Endodermal cell (in vitro differentiated cells): ENCODE results near the gene OLFML3. TPM values are rescaled to one million over a fixed set of nuclear protein-coding genes. Genes with fewer than 3 reads are reported as not detected.

Experiments
- DNase-seq: peaks from one replicate; pipeline ENCODE4 v3.0.0-alpha.2; 2017
- H3K27ac ChIP-seq: 2 replicates; pipeline ENCODE4 v1.5.1; 2013; ENCODE audit warnings: mild to moderate bottlenecking, low read depth, low read length, moderate library complexity
- H3K27me3 ChIP-seq: 2 replicates; pipeline ENCODE4 v1.6.1; 2013; ENCODE audit warnings: mild to moderate bottlenecking, low read length, moderate library complexity; ENCODE audit not compliant: insufficient read depth, control insufficient read depth, poor library complexity, severe bottlenecking
- H3K36me3 ChIP-seq: 2 replicates; pipeline ENCODE4 v1.7.0; 2013; ENCODE audit warnings: mild to moderate bottlenecking, low read length, moderate library complexity; ENCODE audit not compliant: control insufficient read depth, insufficient read depth
- H3K4me1 ChIP-seq: one replicate; pipeline ENCODE4 v1.7.0; 2013; ENCODE audit warnings: low read length; ENCODE audit not compliant: control insufficient read depth, insufficient read depth
- H3K4me3 ChIP-seq: 2 replicates; pipeline ENCODE4 v1.5.1; 2013; ENCODE audit warnings: mild to moderate bottlenecking, low read length, moderate library complexity
- H3K9ac ChIP-seq: 2 replicates; pipeline ENCODE4 v1.6.1; 2013; ENCODE audit warnings: mild to moderate bottlenecking, low read length, moderate library complexity; ENCODE audit not compliant: poor library complexity, severe bottlenecking; ENCODE audit errors: extremely low read depth
- H3K9me3 ChIP-seq: 2 replicates; pipeline ENCODE4 v1.6.1; 2013; ENCODE audit warnings: mild to moderate bottlenecking, low read length, moderate library complexity; ENCODE audit not compliant: control insufficient read depth
- H3K27ac Mint-ChIP-seq: 2 replicates; pipeline ENCODE4 v1.8.0; 2020; ENCODE audit warnings: mixed read lengths
- H3K27me3 Mint-ChIP-seq: 2 replicates; pipeline ENCODE4 v1.8.0; 2021; ENCODE audit warnings: mild to moderate bottlenecking, mixed read lengths; ENCODE audit not compliant: insufficient read depth
- H3K36me3 Mint-ChIP-seq: 2 replicates; pipeline ENCODE4 v1.8.0; 2020; ENCODE audit warnings: low read depth, mixed read lengths
- H3K4me1 Mint-ChIP-seq: 2 replicates; pipeline ENCODE4 v1.8.0; 2020; ENCODE audit warnings: mixed read lengths
- H3K4me3 Mint-ChIP-seq: 2 replicates; pipeline ENCODE4 v1.8.0; 2020; ENCODE audit warnings: mild to moderate bottlenecking, moderate library complexity, mixed read lengths
- H3K9me3 Mint-ChIP-seq: 2 replicates; pipeline ENCODE4 v1.8.0; 2020; ENCODE audit warnings: mild to moderate bottlenecking, mixed read lengths
- WGBS, 2 experiments: methylation state at CpG; one replicate each; pipeline versions ENCODE4 v1.1.5 to v1.1.7; 2013; ENCODE audit warnings: missing lambda C conversion rate in 2 of 2, mixed read lengths in 1 of 2; ENCODE audit not compliant: insufficient coverage in 1 of 2, insufficient read length in 1 of 2; 5-methylcytosine and 5-hydroxymethylcytosine counted together
- total RNA-seq, 2 donors: library from RNA; stranded (reverse); fragmentation: NEBNext Ultra II Directional in 1 of 2; extraction: Animal tissue kit (Norgen Biotek cat#: 25700) in 1 of 2; gene quantifications; 2 replicates in 1 of 2; 3 replicates in 1 of 2; pipeline ENCODE4 v1.2.1, GENCODE V29; 2021
- TF ChIP-seq, protein P1 (sequence below): fragments of 200-600 bp; sonication (generic); conservative IDR thresholded peaks from 2 replicates; pipeline ENCODE4 v1.5.0; 2021; ENCODE audit warnings: antibody characterized with exemption, mild to moderate bottlenecking

Gene OLFML3
- total RNA-seq, 2 donors from 2014 or later: 4.3 to 14.8 TPM

DNA sequence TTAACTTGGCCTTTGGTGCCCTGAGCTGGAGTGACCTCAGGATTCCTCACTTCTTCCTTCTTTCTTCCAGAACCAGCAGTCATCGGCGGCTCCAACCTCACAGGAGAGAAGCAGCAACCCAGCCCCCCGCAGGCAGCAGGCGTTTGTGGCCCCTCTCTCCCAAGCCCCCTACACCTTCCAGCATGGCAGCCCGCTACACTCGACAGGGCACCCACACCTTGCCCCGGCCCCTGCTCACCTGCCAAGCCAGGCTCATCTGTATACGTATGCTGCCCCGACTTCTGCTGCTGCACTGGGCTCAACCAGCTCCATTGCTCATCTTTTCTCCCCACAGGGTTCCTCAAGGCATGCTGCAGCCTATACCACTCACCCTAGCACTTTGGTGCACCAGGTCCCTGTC is 6.3 kb upstream of the OLFML3 start:
- H3K9me3 ChIP-seq: no peaks in the 10 kb centered on the region
- no peak for DNase-seq
- Mint-ChIP-seq H3K27ac (no peak overlapping the region), H3K27me3 (no peaks in the 10 kb centered on the region), H3K4me3 (no peak overlapping the region), H3K36me3 (peaks cover 54% of the 10 kb centered on the region), H3K4me1 (peaks cover 7% of the 10 kb centered on the region), H3K9me3 (no peaks in the 10 kb centered on the region)
- H3K4me3 ChIP-seq: no peak overlapping the region
- no peak overlapping the region for H3K9ac ChIP-seq
- 86 to 92% methylated on average over 5 to 9 of the region's 9 CpGs for WGBS, 2 experiments
- TF ChIP-seq, protein P1, sequence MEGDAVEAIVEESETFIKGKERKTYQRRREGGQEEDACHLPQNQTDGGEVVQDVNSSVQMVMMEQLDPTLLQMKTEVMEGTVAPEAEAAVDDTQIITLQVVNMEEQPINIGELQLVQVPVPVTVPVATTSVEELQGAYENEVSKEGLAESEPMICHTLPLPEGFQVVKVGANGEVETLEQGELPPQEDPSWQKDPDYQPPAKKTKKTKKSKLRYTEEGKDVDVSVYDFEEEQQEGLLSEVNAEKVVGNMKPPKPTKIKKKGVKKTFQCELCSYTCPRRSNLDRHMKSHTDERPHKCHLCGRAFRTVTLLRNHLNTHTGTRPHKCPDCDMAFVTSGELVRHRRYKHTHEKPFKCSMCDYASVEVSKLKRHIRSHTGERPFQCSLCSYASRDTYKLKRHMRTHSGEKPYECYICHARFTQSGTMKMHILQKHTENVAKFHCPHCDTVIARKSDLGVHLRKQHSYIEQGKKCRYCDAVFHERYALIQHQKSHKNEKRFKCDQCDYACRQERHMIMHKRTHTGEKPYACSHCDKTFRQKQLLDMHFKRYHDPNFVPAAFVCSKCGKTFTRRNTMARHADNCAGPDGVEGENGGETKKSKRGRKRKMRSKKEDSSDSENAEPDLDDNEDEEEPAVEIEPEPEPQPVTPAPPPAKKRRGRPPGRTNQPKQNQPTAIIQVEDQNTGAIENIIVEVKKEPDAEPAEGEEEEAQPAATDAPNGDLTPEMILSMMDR: no peak
- H3K36me3 ChIP-seq: peaks cover 76% of the 10 kb centered on the region
- H3K4me1 ChIP-seq: peaks cover 7% of the 10 kb centered on the region
- H3K27ac ChIP-seq: no peak overlapping the region
- no peaks in the 10 kb centered on the region for H3K27me3 ChIP-seq

DNA sequence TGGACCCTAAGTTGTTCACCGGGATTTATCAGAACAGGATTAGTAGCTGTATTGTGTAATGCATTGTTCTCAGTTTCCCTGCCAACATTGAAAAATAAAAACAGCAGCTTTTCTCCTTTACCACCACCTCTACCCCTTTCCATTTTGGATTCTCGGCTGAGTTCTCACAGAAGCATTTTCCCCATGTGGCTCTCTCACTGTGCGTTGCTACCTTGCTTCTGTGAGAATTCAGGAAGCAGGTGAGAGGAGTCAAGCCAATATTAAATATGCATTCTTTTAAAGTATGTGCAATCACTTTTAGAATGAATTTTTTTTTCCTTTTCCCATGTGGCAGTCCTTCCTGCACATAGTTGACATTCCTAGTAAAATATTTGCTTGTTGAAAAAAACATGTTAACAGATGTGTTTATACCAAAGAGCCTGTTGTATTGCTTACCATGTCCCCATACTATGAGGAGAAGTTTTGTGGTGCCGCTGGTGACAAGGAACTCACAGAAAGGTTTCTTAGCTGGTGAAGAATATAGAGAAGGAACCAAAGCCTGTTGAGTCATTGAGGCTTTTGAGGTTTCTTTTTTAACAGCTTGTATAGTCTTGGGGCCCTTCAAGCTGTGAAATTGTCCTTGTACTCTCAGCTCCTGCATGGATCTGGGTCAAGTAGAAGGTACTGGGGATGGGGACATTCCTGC is 3.9 kb upstream of the OLFML3 start:
- Histone ChIP-seq H3K27me3 (peaks cover 8% of the 10 kb centered on the region), H3K9ac (no peak overlapping the region), H3K36me3 (peaks cover 53% of the 10 kb centered on the region), H3K4me3 (no peak overlapping the region), H3K9me3 (no peaks in the 10 kb centered on the region), H3K27ac (no peak overlapping the region), H3K4me1 (peaks cover 14% of the 10 kb centered on the region)
- no peak overlapping the region for H3K4me3 Mint-ChIP-seq
- H3K4me1 Mint-ChIP-seq: peaks cover 24% of the 10 kb centered on the region
- peaks cover 9% of the 10 kb centered on the region for H3K27me3 Mint-ChIP-seq
- no peaks in the 10 kb centered on the region for H3K9me3 Mint-ChIP-seq
- no peak overlapping the region for H3K27ac Mint-ChIP-seq
- WGBS, 2 experiments: 80 to 89% methylated on average over 1 to 4 of the region's 4 CpGs
- H3K36me3 Mint-ChIP-seq: peaks cover 34% of the 10 kb centered on the region
- DNase-seq: no peak
- TF ChIP-seq, protein P1: no peak

DNA sequence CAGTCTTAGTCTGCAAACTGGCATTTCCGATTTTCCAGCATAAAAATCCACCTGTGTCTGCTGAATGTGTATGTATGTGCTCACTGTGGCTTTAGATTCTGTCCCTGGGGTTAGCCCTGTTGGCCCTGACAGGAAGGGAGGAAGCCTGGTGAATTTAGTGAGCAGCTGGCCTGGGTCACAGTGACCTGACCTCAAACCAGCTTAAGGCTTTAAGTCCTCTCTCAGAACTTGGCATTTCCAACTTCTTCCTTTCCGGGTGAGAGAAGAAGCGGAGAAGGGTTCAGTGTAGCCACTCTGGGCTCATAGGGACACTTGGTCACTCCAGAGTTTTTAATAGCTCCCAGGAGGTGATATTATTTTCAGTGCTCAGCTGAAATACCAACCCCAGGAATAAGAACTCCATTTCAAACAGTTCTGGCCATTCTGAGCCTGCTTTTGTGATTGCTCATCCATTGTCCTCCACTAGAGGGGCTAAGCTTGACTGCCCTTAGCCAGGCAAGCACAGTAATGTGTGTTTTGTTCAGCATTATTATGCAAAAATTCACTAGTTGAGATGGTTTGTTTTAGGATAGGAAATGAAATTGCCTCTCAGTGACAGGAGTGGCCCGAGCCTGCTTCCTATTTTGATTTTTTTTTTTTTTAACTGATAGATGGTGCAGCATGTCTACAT is 2.5 kb upstream of the OLFML3 start:
- H3K4me1 Mint-ChIP-seq: peaks cover 30% of the 10 kb centered on the region
- peaks cover 41% of the 10 kb centered on the region for H3K36me3 Mint-ChIP-seq
- peak overlapping the region; percentile 61 for H3K27ac ChIP-seq
- H3K4me1 ChIP-seq: peaks cover 14% of the 10 kb centered on the region
- TF ChIP-seq, protein P1: peak; percentile 81
- H3K27ac Mint-ChIP-seq: peak overlapping the region; percentile 69
- DNase-seq: peak; percentile 62
- no peak overlapping the region for H3K4me3 ChIP-seq
- no peak overlapping the region for H3K4me3 Mint-ChIP-seq
- peaks cover 21% of the 10 kb centered on the region for H3K27me3 ChIP-seq
- H3K9ac ChIP-seq: no peak overlapping the region
- 45 to 58% methylated on average over 3 to 4 of the region's 4 CpGs for WGBS, 2 experiments
- no peaks in the 10 kb centered on the region for H3K9me3 ChIP-seq
- H3K9me3 Mint-ChIP-seq: no peaks in the 10 kb centered on the region
- H3K36me3 ChIP-seq: peaks cover 39% of the 10 kb centered on the region
- peaks cover 23% of the 10 kb centered on the region for H3K27me3 Mint-ChIP-seq
